OCI-LY1 (cell line): Measurements from ENCODE around the gene ADIRF.

Experiments used
- CTCF ChIP-seq: fragments of 200-600 bp; sonication (generic), shearing (Covaris generic); IDR thresholded peaks from 2 replicates; pipeline ENCODE4 v1.5.1; 2017; ENCODE audit warnings: mild to moderate bottlenecking, antibody characterized with exemption, low read length, moderate library complexity, mixed read lengths
- EZH2 ChIP-seq: fragments of 200-600 bp; sonication (generic), shearing (Covaris generic); IDR thresholded peaks from 2 replicates; pipeline ENCODE4 v1.8.0; 2017; ENCODE audit warnings: borderline replicate concordance, mixed run types, mild to moderate bottlenecking, antibody characterized with exemption, low read length, moderate library complexity, mixed read lengths

- TF ChIP-seq CTCF (no peak), EZH2 (no peak)
Observed at GRCh38 chr10:86956848-86957448, 11.3 kb upstream of the ADIRF start.
